Activated CD4-positive, alpha-beta T cell treated with anti-CD3 and anti-CD28 coated beads for 1 hour (primary cell): ENCODE data around the gene ZNF138.

Experiments
- DNase-seq: peaks from one replicate; pipeline ENCODE4 v3.0.0-alpha.2; 2020

Gene ZNF138

GRCh38 chr7:64876792-64877713 is 82.8 kb downstream of the ZNF138 start:
- peak; percentile 65 for DNase-seq

- DNase-seq, result no peak
Measured at GRCh38 chr7:64877714-64878610, 83.7 kb downstream of the ZNF138 start.

GRCh38 chr7:64878684-64879083 is 84.5 kb downstream of the ZNF138 start:
- DNase-seq, result no peak

- no peak for DNase-seq
Measured at GRCh38 chr7:64879086-64879730, 85.0 kb downstream of the ZNF138 start.

- no peak for DNase-seq
Measured at GRCh38 chr7:64879800-64880199, 85.6 kb downstream of the ZNF138 start.

GRCh38 chr7:64880322-64881297 is 86.4 kb downstream of the ZNF138 start:
- no peak for DNase-seq

GRCh38 chr7:64881461-64882287 is 87.4 kb downstream of the ZNF138 start:
- DNase-seq, result no peak

- DNase-seq, result peak; percentile 24
Measured at GRCh38 chr7:64882341-64883112, 88.3 kb downstream of the ZNF138 start.
